CD4-positive, alpha-beta memory T cell (primary cell): ENCODE measurements around the gene ANKRD33B. TPM values are rescaled to one million over a fixed set of nuclear protein-coding genes. Genes with fewer than 3 reads are reported as not detected.

Experiments used
- CTCF ChIA-PET: fragments of 350-600 bp; sonication (Branson Sonifier 250); formaldehyde crosslinking; loops from one replicate; lab custom pipeline; 2021; ENCODE audit warnings: inconsistent platforms; ENCODE audit not compliant: partially characterized antibody; lab: Charles Lee
- POLR2A ChIA-PET: fragments of 350-600 bp; sonication (Branson Sonifier 250); formaldehyde crosslinking; loops from one replicate; lab custom pipeline; 2021; ENCODE audit not compliant: partially characterized antibody; lab: Charles Lee
- DNase-seq, 5 donors: peaks; one replicate each; pipeline versions ENCODE4 v3.0.0 to v3.0.0-alpha.2; 2020 to 2022; ENCODE audit warnings: mixed read lengths in 1 of 5
- H3K27ac ChIP-seq: one replicate; pipeline ENCODE4 v1.7.0; 2013; ENCODE audit warnings: low read depth, low read length
- H3K27me3 ChIP-seq: 2 replicates; pipeline ENCODE4 v1.7.0; 2013; ENCODE audit warnings: mild to moderate bottlenecking, low read length, moderate library complexity; ENCODE audit not compliant: insufficient read depth
- H3K36me3 ChIP-seq: 2 replicates; pipeline ENCODE4 v1.7.0; 2013; ENCODE audit warnings: mild to moderate bottlenecking, low read length, moderate library complexity; ENCODE audit not compliant: insufficient read depth
- H3K4me1 ChIP-seq: 2 replicates; pipeline ENCODE4 v1.7.0; 2013; ENCODE audit warnings: mild to moderate bottlenecking, low read length, moderate library complexity; ENCODE audit not compliant: insufficient read depth
- H3K4me3 ChIP-seq, 2 donors: one replicate each; pipeline ENCODE4 v1.7.0; 2013; ENCODE audit warnings: low read length in 2 of 2, mild to moderate bottlenecking in 1 of 2
- H3K9me3 ChIP-seq, 2 donors: one replicate each; pipeline ENCODE4 v1.7.0; 2013; ENCODE audit warnings: low read length in 2 of 2, control low read depth in 1 of 2; ENCODE audit not compliant: control insufficient read depth in 1 of 2
- H3K27ac Mint-ChIP-seq, 7 donors: one replicate each; pipeline ENCODE4 v1.8.0; 2020 to 2021; ENCODE audit warnings: mixed read lengths in 7 of 7, mild to moderate bottlenecking in 6 of 7, inconsistent platforms in 3 of 7, moderate library complexity in 3 of 7
- H3K27me3 Mint-ChIP-seq, 2 donors: one replicate each; pipeline ENCODE4 v1.8.0; 2020 to 2021; ENCODE audit warnings: mixed read lengths in 2 of 2
- H3K36me3 Mint-ChIP-seq, 2 donors: one replicate each; pipeline ENCODE4 v1.8.0; 2020 to 2021; ENCODE audit warnings: mixed read lengths in 2 of 2, inconsistent platforms in 1 of 2, mild to moderate bottlenecking in 1 of 2
- H3K4me1 Mint-ChIP-seq, 4 donors: one replicate each; pipeline ENCODE4 v1.8.0; 2020 to 2021; ENCODE audit warnings: mixed read lengths in 4 of 4, mild to moderate bottlenecking in 1 of 4
- H3K4me3 Mint-ChIP-seq, 8 donors: one replicate each; pipeline ENCODE4 v1.8.0; 2020 to 2021; ENCODE audit warnings: mixed read lengths in 8 of 8, mild to moderate bottlenecking in 7 of 8, moderate library complexity in 6 of 8, inconsistent platforms in 3 of 8
- H3K9me3 Mint-ChIP-seq, 8 donors: one replicate each; pipeline ENCODE4 v1.8.0; 2020 to 2021; ENCODE audit warnings: mixed read lengths in 8 of 8, mild to moderate bottlenecking in 5 of 8, inconsistent platforms in 3 of 8, moderate library complexity in 1 of 8
- intact Hi-C: fragments of 100-400 bp; cut with micrococcal nuclease; formaldehyde crosslinking; loops from one replicate; pipeline ENCODE4 v1.15.1; 2023
- polyA plus RNA-seq, 2 donors: library from polyadenylated mRNA; unstranded; fragments of 300-500 nt; fragmentation: Illumina TruSeq; gene quantifications; one replicate each; pipeline ENCODE4 v1.2.3, GENCODE V29; 2021
- total RNA-seq, 2 experiments: library from RNA; stranded (reverse); gene quantifications; one replicate each; pipeline ENCODE4 v1.2.3, GENCODE V29; 2021

Gene ANKRD33B
- total and polyA plus RNA-seq, 4 experiments from 2014 or later = 0.05 to 2.3 (median 1.2) TPM

- no peak overlapping the region for H3K4me3 Mint-ChIP-seq
- H3K36me3 Mint-ChIP-seq = peaks cover 34 to 39% of the 10 kb centered on the region in 2 donors
- H3K27me3 Mint-ChIP-seq = no peaks in the 10 kb centered on the region
- Histone ChIP-seq H3K27ac (no peak overlapping the region), H3K9me3 (no peaks in the 10 kb centered on the region), H3K27me3 (no peaks in the 10 kb centered on the region), H3K36me3 (peaks cover 26% of the 10 kb centered on the region), H3K4me1 (no peaks in the 10 kb centered on the region), H3K4me3 (no peak overlapping the region)
- no peak for DNase-seq
- H3K27ac Mint-ChIP-seq = no peak overlapping the region
- CTCF ChIA-PET = interaction anchor here (0.6 kb wide), 1 partner anchor 23 kb away, joined by 3 read pairs; no protein-coding TSS in a partner anchor
- peaks cover 0 to 1% (median 0%) of the 10 kb centered on the region in 4 donors for H3K4me1 Mint-ChIP-seq
- POLR2A ChIA-PET = no interaction called here
- intact Hi-C loops = no loop called here
- peaks cover 0 to 8% (median 4%) of the 10 kb centered on the region in 8 donors for H3K9me3 Mint-ChIP-seq
Observed at GRCh38 chr5:10676224-10676623, 112.4 kb downstream of the ANKRD33B start.

GRCh38 chr5:10676946-10677345 is 113.1 kb downstream of the ANKRD33B start:
- H3K9me3 Mint-ChIP-seq = peaks cover 0 to 8% (median 4%) of the 10 kb centered on the region in 8 donors

GRCh38 chr5:10677533-10677932 is 113.7 kb downstream of the ANKRD33B start:
- Mint-ChIP-seq H3K27me3 (no peaks in the 10 kb centered on the region), H3K9me3 (peaks cover 0 to 8% (median 4%) of the 10 kb centered on the region in 8 donors), H3K4me1 (peaks cover 0 to 1% (median 0%) of the 10 kb centered on the region in 4 donors), H3K36me3 (peaks cover 40 to 45% of the 10 kb centered on the region in 2 donors), H3K4me3 (no peak overlapping the region), H3K27ac (no peak overlapping the region)
- intact Hi-C loops = no loop called here
- Histone ChIP-seq H3K36me3 (peaks cover 26% of the 10 kb centered on the region), H3K9me3 (no peaks in the 10 kb centered on the region), H3K27me3 (no peaks in the 10 kb centered on the region), H3K4me3 (no peak overlapping the region), H3K27ac (no peak overlapping the region), H3K4me1 (no peaks in the 10 kb centered on the region)
- POLR2A ChIA-PET = no interaction called here
- CTCF ChIA-PET = no interaction called here
- DNase-seq = no peak

More at GRCh38 chr5:10676946-10677345, 113.1 kb downstream of the ANKRD33B start:
- Histone ChIP-seq H3K36me3 (peaks cover 26% of the 10 kb centered on the region), H3K4me1 (no peaks in the 10 kb centered on the region), H3K9me3 (no peaks in the 10 kb centered on the region), H3K27me3 (no peaks in the 10 kb centered on the region), H3K27ac (no peak overlapping the region), H3K4me3 (no peak overlapping the region)
- POLR2A ChIA-PET = no interaction called here
- Mint-ChIP-seq H3K27me3 (no peaks in the 10 kb centered on the region), H3K4me1 (peaks cover 0 to 1% (median 0%) of the 10 kb centered on the region in 4 donors), H3K27ac (no peak overlapping the region), H3K36me3 (peaks cover 36 to 41% of the 10 kb centered on the region in 2 donors), H3K4me3 (no peak overlapping the region)
- CTCF ChIA-PET = no interaction called here
- DNase-seq = no peak
- intact Hi-C loops = no loop called here

GRCh38 chr5:10678244-10678643 is 114.4 kb downstream of the ANKRD33B start:
- peaks cover 45 to 49% of the 10 kb centered on the region in 2 donors for H3K36me3 Mint-ChIP-seq
- DNase-seq = no peak
- H3K27ac Mint-ChIP-seq = no peak overlapping the region
- H3K4me3 ChIP-seq = no peak overlapping the region
- no peak overlapping the region for H3K27ac ChIP-seq
- ChIA-PET POLR2A (no interaction called here), CTCF (no interaction called here)
- H3K9me3 Mint-ChIP-seq = peaks cover 0 to 8% (median 4%) of the 10 kb centered on the region in 8 donors
- peaks cover 33% of the 10 kb centered on the region for H3K36me3 ChIP-seq
- no peaks in the 10 kb centered on the region for H3K9me3 ChIP-seq
- H3K4me1 ChIP-seq = no peaks in the 10 kb centered on the region
- no peak overlapping the region for H3K4me3 Mint-ChIP-seq
- H3K27me3 Mint-ChIP-seq = no peaks in the 10 kb centered on the region
- intact Hi-C loops = no loop called here
- peaks cover 0 to 1% (median 0%) of the 10 kb centered on the region in 4 donors for H3K4me1 Mint-ChIP-seq
- H3K27me3 ChIP-seq = no peaks in the 10 kb centered on the region

- Histone ChIP-seq H3K36me3 (peaks cover 33% of the 10 kb centered on the region), H3K27me3 (no peaks in the 10 kb centered on the region), H3K4me1 (no peaks in the 10 kb centered on the region), H3K9me3 (no peaks in the 10 kb centered on the region), H3K4me3 (no peak overlapping the region), H3K27ac (no peak overlapping the region)
- peaks cover 50 to 51% of the 10 kb centered on the region in 2 donors for H3K36me3 Mint-ChIP-seq
- H3K9me3 Mint-ChIP-seq = peaks cover 0 to 8% (median 4%) of the 10 kb centered on the region in 8 donors
- no peaks in the 10 kb centered on the region for H3K27me3 Mint-ChIP-seq
- POLR2A ChIA-PET = no interaction called here
- intact Hi-C loops = no loop called here
- peaks cover 0 to 1% (median 0%) of the 10 kb centered on the region in 4 donors for H3K4me1 Mint-ChIP-seq
- no peak overlapping the region for H3K27ac Mint-ChIP-seq
- CTCF ChIA-PET = no interaction called here
- DNase-seq = no peak
- no peak overlapping the region for H3K4me3 Mint-ChIP-seq
Observed at GRCh38 chr5:10679336-10679988, 115.6 kb downstream of the ANKRD33B start.

- H3K9me3 Mint-ChIP-seq = peaks cover 0 to 8% (median 4%) of the 10 kb centered on the region in 8 donors
- H3K36me3 Mint-ChIP-seq = peaks cover 51 to 63% of the 10 kb centered on the region in 2 donors
- peak overlapping the region in 1 of 7 donors; percentile 29 for H3K27ac Mint-ChIP-seq
- Histone ChIP-seq H3K27ac (no peak overlapping the region), H3K4me1 (no peaks in the 10 kb centered on the region), H3K4me3 (no peak overlapping the region), H3K27me3 (no peaks in the 10 kb centered on the region), H3K9me3 (no peaks in the 10 kb centered on the region), H3K36me3 (peaks cover 33% of the 10 kb centered on the region)
- H3K27me3 Mint-ChIP-seq = no peaks in the 10 kb centered on the region
- H3K4me3 Mint-ChIP-seq = no peak overlapping the region
- intact Hi-C loops = no loop called here
- no peak for DNase-seq
- H3K4me1 Mint-ChIP-seq = peaks cover 0 to 4% (median 0%) of the 10 kb centered on the region in 4 donors
- POLR2A ChIA-PET = interaction anchor here (0.7 kb wide), 1 partner anchor 99 kb away, joined by 3 read pairs; no protein-coding TSS in a partner anchor
- CTCF ChIA-PET = no interaction called here
Observed at GRCh38 chr5:10680876-10681481, 117.1 kb downstream of the ANKRD33B start.
